ENCODE measurements around the gene WIPI1.
A peak's percentile ranks its signal among the peaks of the same experiment; 100 is the strongest.

Gene WIPI1

GRCh38 chr17:68399638-68400403, 57.5 kb downstream of the WIPI1 start:
- H2BK5ac ChIP-seq (ENCODE audit: low read length) = no peak overlapping the region
- no peak overlapping the region for H3K27ac ChIP-seq (replicated peaks; ENCODE audit: low read length)
- H3K4me3 ChIP-seq (ENCODE audit: low read length in 2 of 2) = no peak overlapping the region
- peaks cover under 1 to 15% of the 10 kb centered on the region in 2 donors for H3K9me3 ChIP-seq (replicated peaks in 1 of 2; ENCODE audit: control insufficient read depth in 2 of 2, insufficient read depth in 1 of 2, low read depth in 1 of 2, low read length in 2 of 2)
- H2BK120ac ChIP-seq (ENCODE audit: low read depth, low read length) = no peak overlapping the region
- no peak overlapping the region for H4K91ac ChIP-seq (ENCODE audit: low read depth, low read length, poor library complexity)
- H2AFZ ChIP-seq (ENCODE audit: low read length) = no peak overlapping the region
- no peaks in the 10 kb centered on the region for H3K27me3 ChIP-seq (ENCODE audit: control insufficient read depth in 3 of 3, insufficient read depth in 3 of 3, low read depth in 1 of 3, low read length in 3 of 3)
- no peak overlapping the region for H3K18ac ChIP-seq (ENCODE audit: low read length)
- H2BK12ac ChIP-seq (ENCODE audit: low read length) = no peak overlapping the region
- H4K8ac ChIP-seq (ENCODE audit: low read depth, low read length) = no peak overlapping the region
- H3K4ac ChIP-seq (ENCODE audit: low read length) = no peak overlapping the region
- H3K23ac ChIP-seq (ENCODE audit: low read depth, low read length, poor library complexity) = no peak overlapping the region
- WGBS, 2 donors (ENCODE audit: extremely low coverage in 2 of 2, insufficient read length in 2 of 2, insufficient replicate concordance in 1 of 2) = no CpG with 5 or more reads among the region's 19 CpGs
- no peak overlapping the region for H3K4me2 ChIP-seq (ENCODE audit: insufficient read depth, low read length, poor library complexity, severe bottlenecking)
- no peak overlapping the region for H3K14ac ChIP-seq (ENCODE audit: low read length)
- no peak overlapping the region for H3K9ac ChIP-seq (ENCODE audit: low read depth, low read length, poor library complexity)
- no peak for DNase-seq (ENCODE audit: low spot score)
- peaks cover 0 to 16% of the 10 kb centered on the region in 2 donors for H3K36me3 ChIP-seq (replicated peaks in 1 of 2; ENCODE audit: control insufficient read depth in 2 of 2, insufficient read depth in 2 of 2, low read length in 2 of 2)
- no peaks in the 10 kb centered on the region for H3K79me1 ChIP-seq (ENCODE audit: low read depth, low read length)
- no peak overlapping the region for H2BK15ac ChIP-seq (ENCODE audit: low read length)
- peaks cover 3 to 5% of the 10 kb centered on the region in 2 donors for H3K4me1 ChIP-seq (ENCODE audit: control insufficient read depth in 2 of 2, insufficient read depth in 1 of 2, low read depth in 1 of 2, low read length in 2 of 2)
- no peak overlapping the region for H2AK5ac ChIP-seq (ENCODE audit: low read depth, low read length)

- Histone ChIP-seq H3K79me1 (ENCODE audit: low read depth, low read length) (no peaks in the 10 kb centered on the region), H3K9ac (ENCODE audit: low read depth, low read length, poor library complexity) (no peak overlapping the region), H2BK5ac (ENCODE audit: low read length) (no peak overlapping the region), H2AFZ (ENCODE audit: low read length) (no peak overlapping the region), H2BK15ac (ENCODE audit: low read length) (no peak overlapping the region), H3K27me3 (ENCODE audit: control insufficient read depth in 3 of 3, insufficient read depth in 3 of 3, low read depth in 1 of 3, low read length in 3 of 3) (no peaks in the 10 kb centered on the region), H3K4me2 (ENCODE audit: insufficient read depth, low read length, poor library complexity, severe bottlenecking) (no peak overlapping the region), H3K18ac (ENCODE audit: low read length) (peak overlapping the region; percentile 5), H2AK5ac (ENCODE audit: low read depth, low read length) (no peak overlapping the region), H3K36me3 (replicated peaks in 1 of 2; ENCODE audit: control insufficient read depth in 2 of 2, insufficient read depth in 2 of 2, low read length in 2 of 2) (peaks cover 0 to 18% of the 10 kb centered on the region in 2 donors), H3K4me1 (ENCODE audit: control insufficient read depth in 2 of 2, insufficient read depth in 1 of 2, low read depth in 1 of 2, low read length in 2 of 2) (peaks cover 3 to 5% of the 10 kb centered on the region in 2 donors), H3K23ac (ENCODE audit: low read depth, low read length, poor library complexity) (no peak overlapping the region), H3K4me3 (ENCODE audit: low read length in 2 of 2) (no peak overlapping the region), H4K8ac (ENCODE audit: low read depth, low read length) (peak overlapping the region; percentile 24), H2BK12ac (ENCODE audit: low read length) (no peak overlapping the region), H3K9me3 (replicated peaks in 1 of 2; ENCODE audit: control insufficient read depth in 2 of 2, insufficient read depth in 1 of 2, low read depth in 1 of 2, low read length in 2 of 2) (peaks cover 2 to 17% of the 10 kb centered on the region in 2 donors), H3K27ac (replicated peaks; ENCODE audit: low read length) (no peak overlapping the region), H4K91ac (ENCODE audit: low read depth, low read length, poor library complexity) (no peak overlapping the region), H2BK120ac (ENCODE audit: low read depth, low read length) (no peak overlapping the region), H3K14ac (ENCODE audit: low read length) (no peak overlapping the region), H3K4ac (ENCODE audit: low read length) (no peak overlapping the region)
- no CpG with 5 or more reads among the region's 11 CpGs for WGBS, 2 donors (ENCODE audit: extremely low coverage in 2 of 2, insufficient read length in 2 of 2, insufficient replicate concordance in 1 of 2)
- DNase-seq (ENCODE audit: low spot score) = peak; percentile 46
Measured at GRCh38 chr17:68398691-68399637, 58.3 kb downstream of the WIPI1 start.

- no CpG with 5 or more reads among the region's 7 CpGs for WGBS, 2 donors (ENCODE audit: extremely low coverage in 2 of 2, insufficient read length in 2 of 2, insufficient replicate concordance in 1 of 2)
- Histone ChIP-seq H3K14ac (ENCODE audit: low read length) (no peak overlapping the region), H3K36me3 (replicated peaks in 1 of 2; ENCODE audit: control insufficient read depth in 2 of 2, insufficient read depth in 2 of 2, low read length in 2 of 2) (peaks cover 0 to 18% of the 10 kb centered on the region in 2 donors), H3K23ac (ENCODE audit: low read depth, low read length, poor library complexity) (no peak overlapping the region), H2BK120ac (ENCODE audit: low read depth, low read length) (no peak overlapping the region), H3K9ac (ENCODE audit: low read depth, low read length, poor library complexity) (no peak overlapping the region), H3K27me3 (ENCODE audit: control insufficient read depth in 3 of 3, insufficient read depth in 3 of 3, low read depth in 1 of 3, low read length in 3 of 3) (no peaks in the 10 kb centered on the region), H3K79me1 (ENCODE audit: low read depth, low read length) (no peaks in the 10 kb centered on the region), H3K4me3 (ENCODE audit: low read length in 2 of 2) (no peak overlapping the region), H4K91ac (ENCODE audit: low read depth, low read length, poor library complexity) (no peak overlapping the region), H4K8ac (ENCODE audit: low read depth, low read length) (no peak overlapping the region), H2BK5ac (ENCODE audit: low read length) (no peak overlapping the region), H3K4me2 (ENCODE audit: insufficient read depth, low read length, poor library complexity, severe bottlenecking) (no peak overlapping the region), H3K4me1 (ENCODE audit: control insufficient read depth in 2 of 2, insufficient read depth in 1 of 2, low read depth in 1 of 2, low read length in 2 of 2) (peaks cover 3 to 5% of the 10 kb centered on the region in 2 donors), H3K27ac (replicated peaks; ENCODE audit: low read length) (no peak overlapping the region), H2BK15ac (ENCODE audit: low read length) (no peak overlapping the region), H2BK12ac (ENCODE audit: low read length) (no peak overlapping the region), H2AK5ac (ENCODE audit: low read depth, low read length) (no peak overlapping the region), H2AFZ (ENCODE audit: low read length) (no peak overlapping the region), H3K18ac (ENCODE audit: low read length) (no peak overlapping the region), H3K9me3 (replicated peaks in 1 of 2; ENCODE audit: control insufficient read depth in 2 of 2, insufficient read depth in 1 of 2, low read depth in 1 of 2, low read length in 2 of 2) (peaks cover 2 to 17% of the 10 kb centered on the region in 2 donors), H3K4ac (ENCODE audit: low read length) (no peak overlapping the region)
- DNase-seq (ENCODE audit: low spot score) = no peak
Measured at GRCh38 chr17:68397108-68397536, 60.2 kb downstream of the WIPI1 start.

Data from neuronal stem cell (in vitro differentiated cells).